Endothelial cell of umbilical vein (primary cell): ENCODE measurements around the gene TARBP1. TPM values are rescaled to one million over a fixed set of nuclear protein-coding genes. Genes with fewer than 3 reads are reported as not detected.

Experiments used
- BruUV-seq: library from RNA; stranded (reverse); fragments of 400-500 nt; replicated peaks from 2 replicates; lab custom pipeline; 2021; lab: Mats Ljungman, UMichigan
- CTCF ChIA-PET: fragments of 300-600, 350-600 bp; sonication (Branson Sonifier 250); formaldehyde crosslinking; loops from one replicate; lab custom pipeline; 2021; ENCODE audit warnings: antibody characterized with exemption, inconsistent platforms; lab: Charles Lee
- POLR2A ChIA-PET: fragments of 300-600, 350-600 bp; sonication (Branson Sonifier 250); formaldehyde crosslinking; loops from one replicate; lab custom pipeline; 2021; ENCODE audit warnings: antibody characterized with exemption, inconsistent platforms; lab: Charles Lee
- DNase-seq: peaks from one replicate; pipeline ENCODE4 v3.0.0-alpha.2; 2011; ENCODE audit warnings: low read depth, low spot score
- FAIRE-seq: peaks from 2 replicates; lab custom pipeline; 2011; peaks lifted over from hg19 to GRCh38; lab: Jason Lieb, UNC
- H2AFZ ChIP-seq: 2 replicates; pipeline ENCODE4 v1.6.0; 2012; ENCODE audit warnings: low read depth, low read length, control low read depth, inconsistent platforms
- H3K27ac ChIP-seq: 2 replicates; pipeline ENCODE4 v1.5.1; 2011; ENCODE audit warnings: low read depth, mild to moderate bottlenecking, control low read depth, low read length, moderate library complexity; ENCODE audit not compliant: insufficient read depth
- H3K27me3 ChIP-seq, 2 experiments: 2 replicates each; pipeline versions ENCODE4 v1.6.0 to v1.6.1; 2011; ENCODE audit warnings: low read length in 2 of 2, mixed read lengths in 1 of 2; ENCODE audit not compliant: control insufficient read depth in 2 of 2, insufficient read depth in 2 of 2
- H3K36me3 ChIP-seq, 2 experiments: 2 replicates in 1 of 2; 3 replicates in 1 of 2; pipeline ENCODE4 v1.5.1; 2011; ENCODE audit warnings: low read length in 2 of 2, mild to moderate bottlenecking in 1 of 2, moderate library complexity in 1 of 2; ENCODE audit not compliant: control insufficient read depth in 2 of 2, insufficient read depth in 2 of 2; ENCODE audit errors: extremely low read depth in 1 of 2
- H3K4me1 ChIP-seq: 3 replicates; pipeline ENCODE4 v1.5.1; 2011; ENCODE audit warnings: mild to moderate bottlenecking, low read length; ENCODE audit not compliant: control insufficient read depth, insufficient read depth; ENCODE audit errors: extremely low read depth
- H3K4me2 ChIP-seq: 2 replicates; pipeline ENCODE4 v1.6.1; 2011; ENCODE audit warnings: low read length, control low read depth, mixed read lengths; ENCODE audit not compliant: insufficient read depth
- H3K4me3 ChIP-seq, 3 experiments: fragments of 200-600 bp in 1 of 3; sonication (generic), shearing (Covaris generic) in 1 of 3; replicated peaks in 1 of 3; 2 replicates each; pipeline ENCODE4 v1.5.1; 2011 to 2016; ENCODE audit warnings: control low read depth in 3 of 3, low read length in 3 of 3, mild to moderate bottlenecking in 2 of 3, inconsistent platforms in 1 of 3, low read depth in 1 of 3, moderate library complexity in 1 of 3; ENCODE audit not compliant: insufficient read depth in 1 of 3
- H3K79me2 ChIP-seq: 2 replicates; pipeline ENCODE4 v1.6.0; 2012; ENCODE audit warnings: low read length, inconsistent platforms; ENCODE audit not compliant: control insufficient read depth, insufficient read depth
- H3K9ac ChIP-seq: replicated peaks from 2 replicates; pipeline ENCODE3; 2011; ENCODE audit warnings: low read length, control low read depth; ENCODE audit not compliant: insufficient read depth; ENCODE audit errors: extremely low read depth
- H3K9me1 ChIP-seq: replicated peaks from 3 replicates; pipeline ENCODE4 v1.6.0; 2011; ENCODE audit warnings: mild to moderate bottlenecking, low read length; ENCODE audit not compliant: control insufficient read depth, insufficient read depth; ENCODE audit errors: extremely low read depth
- H3K9me3 ChIP-seq: replicated peaks from 2 replicates; pipeline ENCODE4 v1.5.1; 2012; ENCODE audit warnings: low read length, inconsistent platforms; ENCODE audit not compliant: control insufficient read depth, insufficient read depth
- H4K20me1 ChIP-seq: replicated peaks from 2 replicates; pipeline ENCODE3; 2011; ENCODE audit warnings: mild to moderate bottlenecking, low read length; ENCODE audit not compliant: control insufficient read depth, insufficient read depth; ENCODE audit errors: extremely low read depth
- EZH2 ChIP-seq: IDR thresholded peaks from 2 replicates; pipeline ENCODE4 v1.6.1; 2012; ENCODE audit warnings: borderline replicate concordance, low read depth, mild to moderate bottlenecking, moderate library complexity, low read length, inconsistent platforms; ENCODE audit not compliant: severe bottlenecking
- FOS ChIP-seq: IDR thresholded peaks from 2 replicates; pipeline ENCODE4 v1.6.1; 2011; ENCODE audit warnings: mild to moderate bottlenecking, low read length, moderate library complexity, borderline replicate concordance; ENCODE audit not compliant: insufficient read depth
- GATA2 ChIP-seq: IDR thresholded peaks from 2 replicates; pipeline ENCODE4 v1.7.0; 2011; ENCODE audit warnings: low read depth, mild to moderate bottlenecking, moderate library complexity, mixed read lengths, low read length; ENCODE audit not compliant: insufficient read length, insufficient read depth
- JUN ChIP-seq: IDR thresholded peaks from 2 replicates; pipeline ENCODE4 v1.6.1; 2011; ENCODE audit warnings: borderline replicate concordance, low read depth; ENCODE audit not compliant: insufficient read length, insufficient read depth
- MYC ChIP-seq: IDR thresholded peaks from one replicate; pipeline ENCODE4 v1.6.1; 2011; ENCODE audit warnings: mild to moderate bottlenecking, low read depth, low read length
- POLR2A ChIP-seq: IDR thresholded peaks from 2 replicates; pipeline ENCODE4 v1.6.1; 2012; ENCODE audit warnings: low read depth, mild to moderate bottlenecking, control low read depth, low read length
- POLR2AphosphoS5 ChIP-seq: IDR thresholded peaks from 2 replicates; pipeline ENCODE4 v1.6.1; 2012; ENCODE audit warnings: low read depth, mild to moderate bottlenecking, control low read depth, low read length, moderate library complexity; ENCODE audit not compliant: insufficient read depth
- dilution Hi-C: fragments of 300-500 bp; cut with MboI; formaldehyde crosslinking; loops from one replicate; pipeline ENCODE4 v1.15.0; 2019; ENCODE audit warnings: low sequenced_read_pairs; ENCODE audit not compliant: extremely low pct_ligation_motif_present
- intact Hi-C: fragments of 100-400 bp; cut with micrococcal nuclease; formaldehyde crosslinking; loops from one replicate; pipeline ENCODE4 v1.10.0; 2022
- polyA plus RNA-seq, 4 experiments: library from polyadenylated mRNA; depleted of rRNA in 3 of 4; stranded (reverse) in 3 of 4; unstranded in 1 of 4; fragments of >200 nt; gene quantifications; 2 replicates each; pipeline versions ENCODE4 v1.2.1 to v1.2.3, GENCODE V29; 2011 to 2012; ENCODE audit warnings: missing spikeins in 1 of 4
- total RNA-seq: library from RNA; stranded (reverse); gene quantifications from 2 replicates; pipeline ENCODE4 v1.2.3, GENCODE V29; 2021
- TF ChIP-seq, protein P1 (sequence below), 2 donors: IDR thresholded peaks; 1 replicate in 1 of 2; 2 replicates in 1 of 2; pipeline ENCODE4 v1.5.1; 2011; ENCODE audit warnings: low read length in 2 of 2, mild to moderate bottlenecking in 2 of 2, moderate library complexity in 2 of 2, control low read depth in 1 of 2, inconsistent platforms in 1 of 2, low read depth in 1 of 2; ENCODE audit not compliant: insufficient read depth in 1 of 2; ENCODE audit errors: extremely low read depth in 1 of 2
- TF ChIP-seq, protein P2 (sequence below): IDR thresholded peaks from 2 replicates; pipeline ENCODE4 v1.6.1; 2011; ENCODE audit not compliant: insufficient read depth, insufficient read length

TARBP1 gene
- total and polyA plus RNA-seq, 2 donors (not counting 3 experiments of a cell fraction or from before 2014, with no cell fraction given): 17.3 to 23.4 TPM

DNA sequence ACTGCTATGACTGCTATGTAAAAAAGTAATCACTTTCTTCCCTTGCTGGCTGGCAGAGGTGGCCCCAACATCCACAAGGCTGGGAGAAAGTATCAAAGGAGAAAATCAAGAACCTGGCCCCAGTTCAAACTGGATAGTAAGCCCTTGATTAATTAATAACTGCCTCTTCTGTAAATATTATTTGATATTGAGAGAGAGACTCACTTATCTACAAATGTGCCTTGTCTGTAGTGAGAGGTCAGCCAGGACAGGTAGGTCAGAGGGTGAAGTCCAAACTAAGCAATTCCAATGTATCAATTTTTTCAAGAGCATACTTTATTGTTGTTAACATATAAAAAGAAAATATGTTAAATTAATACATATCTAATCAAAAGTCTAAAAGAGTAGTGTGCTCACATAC, 23.8 kb upstream of the TARBP1 start:
- dilution Hi-C loops: no loop called here
- FAIRE-seq: no peak
- H3K36me3 ChIP-seq: no peaks in the 10 kb centered on the region

More for the DNA sequence above, 23.8 kb upstream of the TARBP1 start:
- CTCF ChIA-PET: interaction anchor here (0.7 to 2.4 kb wide), 2 partner anchors 95 to 581 kb away, joined by 3 to 7 read pairs; no protein-coding TSS in a partner anchor
- POLR2A ChIA-PET: no interaction called here
- Histone ChIP-seq H4K20me1 (no peaks in the 10 kb centered on the region), H3K4me1 (peaks cover 8% of the 10 kb centered on the region), H3K79me2 (no peaks in the 10 kb centered on the region), H3K4me2 (no peak overlapping the region), H3K9me3 (no peaks in the 10 kb centered on the region), H3K27me3 (no peaks in the 10 kb centered on the region), H3K27ac (no peak overlapping the region), H2AFZ (no peak overlapping the region), H3K9ac (no peak overlapping the region), H3K4me3 (no peak overlapping the region), H3K9me1 (no peaks in the 10 kb centered on the region)
- DNase-seq: no peak
- no TSS peak for BruUV-seq
- intact Hi-C loops: no loop called here
- no peak for TF ChIP-seq EZH2
- TF ChIP-seq, protein P1, sequence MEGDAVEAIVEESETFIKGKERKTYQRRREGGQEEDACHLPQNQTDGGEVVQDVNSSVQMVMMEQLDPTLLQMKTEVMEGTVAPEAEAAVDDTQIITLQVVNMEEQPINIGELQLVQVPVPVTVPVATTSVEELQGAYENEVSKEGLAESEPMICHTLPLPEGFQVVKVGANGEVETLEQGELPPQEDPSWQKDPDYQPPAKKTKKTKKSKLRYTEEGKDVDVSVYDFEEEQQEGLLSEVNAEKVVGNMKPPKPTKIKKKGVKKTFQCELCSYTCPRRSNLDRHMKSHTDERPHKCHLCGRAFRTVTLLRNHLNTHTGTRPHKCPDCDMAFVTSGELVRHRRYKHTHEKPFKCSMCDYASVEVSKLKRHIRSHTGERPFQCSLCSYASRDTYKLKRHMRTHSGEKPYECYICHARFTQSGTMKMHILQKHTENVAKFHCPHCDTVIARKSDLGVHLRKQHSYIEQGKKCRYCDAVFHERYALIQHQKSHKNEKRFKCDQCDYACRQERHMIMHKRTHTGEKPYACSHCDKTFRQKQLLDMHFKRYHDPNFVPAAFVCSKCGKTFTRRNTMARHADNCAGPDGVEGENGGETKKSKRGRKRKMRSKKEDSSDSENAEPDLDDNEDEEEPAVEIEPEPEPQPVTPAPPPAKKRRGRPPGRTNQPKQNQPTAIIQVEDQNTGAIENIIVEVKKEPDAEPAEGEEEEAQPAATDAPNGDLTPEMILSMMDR (IDR thresholded peaks at IDR 0.05; ENCODE audit: extremely low read depth in 1 of 2, insufficient read depth in 1 of 2, low read depth in 1 of 2, low read length in 2 of 2): no peak
- TF ChIP-seq FOS: no peak
- no peak for TF ChIP-seq POLR2A
- no peak for TF ChIP-seq GATA2
- TF ChIP-seq MYC: no peak
- TF ChIP-seq, protein P2, sequence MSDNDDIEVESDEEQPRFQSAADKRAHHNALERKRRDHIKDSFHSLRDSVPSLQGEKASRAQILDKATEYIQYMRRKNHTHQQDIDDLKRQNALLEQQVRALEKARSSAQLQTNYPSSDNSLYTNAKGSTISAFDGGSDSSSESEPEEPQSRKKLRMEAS: no peak
- TF ChIP-seq POLR2AphosphoS5: no peak
- no peak for TF ChIP-seq JUN
